Measurements from ENCODE around the gene GNG4.

GNG4 gene

GRCh38 chr1:235671992-235672391 lies 22.4 kb upstream of the GNG4 start:
- no peak for DNase-seq (ENCODE audit: low read depth)
- TF ChIP-seq CTCF (IDR thresholded peaks at IDR 0.05; ENCODE audit: low read depth, low read length) (no peak), MYC (IDR thresholded peaks at IDR 0.05; ENCODE audit: low read depth, low read length) (no peak), POLR2A (IDR thresholded peaks at IDR 0.05; ENCODE audit: extremely low read depth, insufficient read length) (no peak), MAX (IDR thresholded peaks at IDR 0.05; ENCODE audit: low read depth, low read length) (no peak)

GRCh38 chr1:235670157-235670776 lies 20.7 kb upstream of the GNG4 start:
- DNase-seq (ENCODE audit: low read depth), result no peak
- no peak overlapping the region for H3K4me3 ChIP-seq (ENCODE audit: low read depth, low read length)
- TF ChIP-seq MYC (IDR thresholded peaks at IDR 0.05; ENCODE audit: low read depth, low read length), result no peak
- no peak for TF ChIP-seq CTCF (IDR thresholded peaks at IDR 0.05; ENCODE audit: low read depth, low read length)
- TF ChIP-seq MAX (IDR thresholded peaks at IDR 0.05; ENCODE audit: low read depth, low read length), result no peak
- no peak for TF ChIP-seq POLR2A (IDR thresholded peaks at IDR 0.05; ENCODE audit: extremely low read depth, insufficient read length)

More at GRCh38 chr1:235671992-235672391, 22.4 kb upstream of the GNG4 start:
- no peak overlapping the region for H3K4me3 ChIP-seq (ENCODE audit: low read depth, low read length)

GRCh38 chr1:235669277-235669676 lies 19.7 kb upstream of the GNG4 start:
- no peak overlapping the region for H3K4me3 ChIP-seq (ENCODE audit: low read depth, low read length)
- TF ChIP-seq POLR2A (IDR thresholded peaks at IDR 0.05; ENCODE audit: extremely low read depth, insufficient read length), result no peak
- TF ChIP-seq CTCF (IDR thresholded peaks at IDR 0.05; ENCODE audit: low read depth, low read length), result no peak
- no peak for TF ChIP-seq MYC (IDR thresholded peaks at IDR 0.05; ENCODE audit: low read depth, low read length)
- no peak for TF ChIP-seq MAX (IDR thresholded peaks at IDR 0.05; ENCODE audit: low read depth, low read length)
- no peak for DNase-seq (ENCODE audit: low read depth)

- no peak for DNase-seq (ENCODE audit: low read depth)
- TF ChIP-seq POLR2A (IDR thresholded peaks at IDR 0.05; ENCODE audit: extremely low read depth, insufficient read length), result no peak
- TF ChIP-seq MYC (IDR thresholded peaks at IDR 0.05; ENCODE audit: low read depth, low read length), result no peak
- no peak for TF ChIP-seq CTCF (IDR thresholded peaks at IDR 0.05; ENCODE audit: low read depth, low read length)
- no peak for TF ChIP-seq MAX (IDR thresholded peaks at IDR 0.05; ENCODE audit: low read depth, low read length)
- H3K4me3 ChIP-seq (ENCODE audit: low read depth, low read length), result no peak overlapping the region
Observed at GRCh38 chr1:235663628-235664027, 14.0 kb upstream of the GNG4 start.

GRCh38 chr1:235661568-235661967 lies 12.0 kb upstream of the GNG4 start:
- H3K4me3 ChIP-seq (ENCODE audit: low read depth, low read length), result no peak overlapping the region
- no peak for TF ChIP-seq POLR2A (IDR thresholded peaks at IDR 0.05; ENCODE audit: extremely low read depth, insufficient read length)
- no peak for TF ChIP-seq MAX (IDR thresholded peaks at IDR 0.05; ENCODE audit: low read depth, low read length)
- no peak for TF ChIP-seq CTCF (IDR thresholded peaks at IDR 0.05; ENCODE audit: low read depth, low read length)
- TF ChIP-seq MYC (IDR thresholded peaks at IDR 0.05; ENCODE audit: low read depth, low read length), result no peak
- DNase-seq (ENCODE audit: low read depth), result no peak
